MCF 10A (cell line): Measurements from ENCODE around the gene COPS2. TPM values are rescaled to one million over a fixed set of nuclear protein-coding genes. Genes with fewer than 3 reads are reported as not detected.

ENCODE experiments used
- BruUV-seq: library from RNA; stranded (reverse); fragments of 400-500 nt; replicated peaks from 2 replicates; lab custom pipeline; 2021; lab: Mats Ljungman, UMichigan
- CTCF ChIA-PET: fragments of 300-600 bp; sonication (Branson Sonifier 250); formaldehyde crosslinking; extraction: SDS; loops from one replicate; lab custom pipeline; 2021; ENCODE audit warnings: antibody characterized with exemption, inconsistent platforms; lab: Yijun Ruan, JAX
- POLR2A ChIA-PET: fragments of 300-600, 350-650 bp; sonication (Branson Sonifier 250); formaldehyde crosslinking; extraction: SDS; loops from one replicate; lab custom pipeline; 2020; ENCODE audit warnings: antibody characterized with exemption, inconsistent platforms; lab: Yijun Ruan, JAX
- DNase-seq: peaks from one replicate; pipeline ENCODE4 v3.0.0-alpha.2; 2018; ENCODE audit not compliant: unreplicated experiment
- H3K27ac Mint-ChIP-seq: one replicate; pipeline ENCODE4 v1.8.0; 2022; ENCODE audit warnings: mild to moderate bottlenecking, low read depth, mixed read lengths; ENCODE audit not compliant: unreplicated experiment
- H3K27me3 Mint-ChIP-seq: one replicate; pipeline ENCODE4 v1.8.0; 2022; ENCODE audit warnings: mixed read lengths; ENCODE audit not compliant: insufficient read depth, unreplicated experiment
- H3K36me3 Mint-ChIP-seq: one replicate; pipeline ENCODE4 v1.8.0; 2022; ENCODE audit warnings: mild to moderate bottlenecking, moderate library complexity, mixed read lengths; ENCODE audit not compliant: insufficient read depth, unreplicated experiment
- H3K4me1 Mint-ChIP-seq: one replicate; pipeline ENCODE4 v1.8.0; 2022; ENCODE audit warnings: mixed read lengths; ENCODE audit not compliant: insufficient read depth, unreplicated experiment
- H3K4me3 Mint-ChIP-seq: one replicate; pipeline ENCODE4 v1.8.0; 2022; ENCODE audit warnings: mild to moderate bottlenecking, moderate library complexity, mixed read lengths; ENCODE audit not compliant: unreplicated experiment
- H3K9me3 Mint-ChIP-seq: one replicate; pipeline ENCODE4 v1.8.0; 2022; ENCODE audit warnings: mixed read lengths; ENCODE audit not compliant: unreplicated experiment
- intact Hi-C: fragments of 100-400 bp; cut with micrococcal nuclease; formaldehyde crosslinking; loops from 2 replicates; pipeline ENCODE4 v1.14.1; 2022
- total RNA-seq: library from RNA; stranded (reverse); gene quantifications from 2 replicates; pipeline ENCODE4 v1.2.3, GENCODE V29; 2022
- TF ChIP-seq, protein P1 (sequence below): fragments of 200-600 bp; IDR thresholded peaks from one replicate; pipeline ENCODE4 v1.8.0; 2022; ENCODE audit warnings: antibody characterized with exemption, mild to moderate bottlenecking; ENCODE audit not compliant: unreplicated experiment

COPS2 gene
- total RNA-seq, 1 experiment from 2014 or later, result 123 TPM

DNA sequence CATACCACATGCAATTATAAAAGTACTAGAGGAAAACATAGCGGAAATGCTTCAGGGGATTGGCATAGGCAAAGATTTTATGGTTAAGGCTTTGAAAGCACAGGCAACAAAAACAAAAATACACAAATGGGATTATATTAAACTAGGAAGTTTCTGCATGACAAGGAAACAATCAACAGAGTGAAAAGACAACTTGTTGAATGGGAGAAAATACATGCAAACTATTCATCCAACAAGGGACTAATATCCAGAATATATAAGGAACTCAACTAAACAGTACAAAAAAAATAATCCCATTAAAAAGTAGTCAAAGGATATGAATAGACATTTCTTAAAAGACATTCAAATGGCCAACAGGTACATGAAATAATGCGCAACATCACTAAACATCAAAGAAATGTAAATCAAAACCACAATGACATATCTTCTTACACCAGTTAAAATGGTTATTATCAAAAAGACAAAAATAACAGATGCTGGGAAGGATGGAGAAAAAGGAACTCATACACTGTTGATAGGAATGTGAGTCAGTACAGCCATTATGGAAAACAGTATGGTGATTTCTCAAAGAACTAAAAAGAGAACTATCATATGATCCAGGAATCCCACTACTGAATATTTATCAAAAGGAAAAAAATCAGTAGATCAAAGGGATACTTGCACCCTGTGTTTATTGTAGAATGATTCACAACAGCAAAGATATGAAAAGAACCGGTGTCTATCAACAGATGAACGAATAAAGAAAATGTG lies 39.1 kb downstream of the COPS2 start:
- ChIA-PET CTCF (no interaction called here), POLR2A (no interaction called here)
- peaks cover 62% of the 10 kb centered on the region for H3K36me3 Mint-ChIP-seq
- no TSS peak for BruUV-seq
- DNase-seq, result no peak
- no peaks in the 10 kb centered on the region for H3K27me3 Mint-ChIP-seq
- no peak overlapping the region for H3K27ac Mint-ChIP-seq
- H3K4me1 Mint-ChIP-seq, result no peaks in the 10 kb centered on the region
- peaks cover 15% of the 10 kb centered on the region for H3K9me3 Mint-ChIP-seq
- intact Hi-C loops, result no loop called here
- TF ChIP-seq, protein P1, sequence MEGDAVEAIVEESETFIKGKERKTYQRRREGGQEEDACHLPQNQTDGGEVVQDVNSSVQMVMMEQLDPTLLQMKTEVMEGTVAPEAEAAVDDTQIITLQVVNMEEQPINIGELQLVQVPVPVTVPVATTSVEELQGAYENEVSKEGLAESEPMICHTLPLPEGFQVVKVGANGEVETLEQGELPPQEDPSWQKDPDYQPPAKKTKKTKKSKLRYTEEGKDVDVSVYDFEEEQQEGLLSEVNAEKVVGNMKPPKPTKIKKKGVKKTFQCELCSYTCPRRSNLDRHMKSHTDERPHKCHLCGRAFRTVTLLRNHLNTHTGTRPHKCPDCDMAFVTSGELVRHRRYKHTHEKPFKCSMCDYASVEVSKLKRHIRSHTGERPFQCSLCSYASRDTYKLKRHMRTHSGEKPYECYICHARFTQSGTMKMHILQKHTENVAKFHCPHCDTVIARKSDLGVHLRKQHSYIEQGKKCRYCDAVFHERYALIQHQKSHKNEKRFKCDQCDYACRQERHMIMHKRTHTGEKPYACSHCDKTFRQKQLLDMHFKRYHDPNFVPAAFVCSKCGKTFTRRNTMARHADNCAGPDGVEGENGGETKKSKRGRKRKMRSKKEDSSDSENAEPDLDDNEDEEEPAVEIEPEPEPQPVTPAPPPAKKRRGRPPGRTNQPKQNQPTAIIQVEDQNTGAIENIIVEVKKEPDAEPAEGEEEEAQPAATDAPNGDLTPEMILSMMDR, result no peak
- no peak overlapping the region for H3K4me3 Mint-ChIP-seq

DNA sequence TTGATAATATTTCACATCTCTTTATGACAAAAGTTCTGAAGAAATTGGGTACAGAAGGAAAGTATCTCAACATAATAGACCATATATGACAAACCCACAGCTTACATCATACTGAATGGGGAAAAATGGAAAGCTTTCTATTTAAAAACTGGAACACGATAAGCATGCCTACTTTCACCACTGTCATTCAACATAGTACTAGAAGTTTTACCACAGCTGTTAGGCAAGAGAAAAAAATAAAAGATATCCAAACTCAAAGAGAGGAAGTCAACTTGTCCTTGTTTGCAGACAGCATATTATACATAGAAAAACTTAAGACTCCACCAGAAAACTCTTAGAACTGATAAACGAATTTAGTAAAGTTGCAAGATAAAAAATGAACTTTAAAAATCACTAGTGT lies 40.3 kb downstream of the COPS2 start:
- no peak overlapping the region for H3K27ac Mint-ChIP-seq
- H3K4me3 Mint-ChIP-seq, result no peak overlapping the region
- no peaks in the 10 kb centered on the region for H3K27me3 Mint-ChIP-seq
- intact Hi-C loops, result no loop called here
- POLR2A ChIA-PET, result interaction anchor here (0.6 kb wide), 1 partner anchor 22 kb away, joined by 4 read pairs; no protein-coding TSS in a partner anchor
- H3K9me3 Mint-ChIP-seq, result peaks cover 16% of the 10 kb centered on the region
- TF ChIP-seq, protein P1, result no peak
- DNase-seq, result no peak
- no TSS peak for BruUV-seq
- CTCF ChIA-PET, result no interaction called here
- H3K36me3 Mint-ChIP-seq, result peaks cover 61% of the 10 kb centered on the region
- no peaks in the 10 kb centered on the region for H3K4me1 Mint-ChIP-seq

DNA sequence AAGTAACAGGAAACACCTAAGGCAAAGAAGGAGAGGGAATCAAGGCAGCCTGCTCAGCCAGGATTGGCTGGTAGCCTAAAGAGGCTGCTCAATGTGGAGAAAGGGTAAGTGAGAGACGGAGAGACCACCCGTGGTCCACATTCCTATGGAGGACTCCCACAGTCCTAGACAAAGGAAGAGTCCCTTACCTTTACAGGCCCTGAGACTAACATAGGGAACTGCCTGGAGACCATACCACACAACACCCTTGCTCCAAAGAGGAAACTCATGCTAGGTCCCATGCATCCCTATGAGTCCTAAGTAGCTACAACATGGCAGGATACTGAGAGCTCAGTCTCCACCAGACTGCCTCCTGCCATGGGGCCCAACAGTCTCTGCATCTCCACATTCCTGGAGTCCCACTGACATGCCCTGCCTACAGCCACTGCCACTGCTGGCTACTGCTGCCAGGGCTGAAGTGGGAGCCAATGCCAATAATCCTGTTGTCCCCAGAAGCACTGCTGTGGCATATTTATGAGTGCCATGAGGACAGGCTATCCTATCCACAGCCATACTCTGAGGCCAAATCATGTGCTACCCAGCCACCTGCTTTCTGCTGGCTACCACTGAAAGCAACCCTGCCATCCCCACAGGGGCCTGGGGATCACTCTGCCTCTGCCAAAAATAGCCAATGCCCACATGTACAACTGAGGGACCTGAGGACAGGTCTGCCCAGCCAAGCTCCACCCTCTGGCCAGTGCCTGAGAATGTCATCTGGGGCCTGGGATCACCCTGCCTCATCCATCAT lies 45.0 kb downstream of the COPS2 start:
- BruUV-seq, result no TSS peak
- TF ChIP-seq, protein P1, result no peak
- H3K4me1 Mint-ChIP-seq, result no peaks in the 10 kb centered on the region
- ChIA-PET POLR2A (no interaction called here), CTCF (interaction anchor here (0.7 kb wide), 1 partner anchor 237 kb away, joined by 4 read pairs; no protein-coding TSS in a partner anchor)
- H3K9me3 Mint-ChIP-seq, result peaks cover 16% of the 10 kb centered on the region
- H3K27ac Mint-ChIP-seq, result no peak overlapping the region
- H3K27me3 Mint-ChIP-seq, result no peaks in the 10 kb centered on the region
- no peak for DNase-seq
- intact Hi-C loops, result no loop called here
- peaks cover 52% of the 10 kb centered on the region for H3K36me3 Mint-ChIP-seq
- H3K4me3 Mint-ChIP-seq, result no peak overlapping the region

DNA sequence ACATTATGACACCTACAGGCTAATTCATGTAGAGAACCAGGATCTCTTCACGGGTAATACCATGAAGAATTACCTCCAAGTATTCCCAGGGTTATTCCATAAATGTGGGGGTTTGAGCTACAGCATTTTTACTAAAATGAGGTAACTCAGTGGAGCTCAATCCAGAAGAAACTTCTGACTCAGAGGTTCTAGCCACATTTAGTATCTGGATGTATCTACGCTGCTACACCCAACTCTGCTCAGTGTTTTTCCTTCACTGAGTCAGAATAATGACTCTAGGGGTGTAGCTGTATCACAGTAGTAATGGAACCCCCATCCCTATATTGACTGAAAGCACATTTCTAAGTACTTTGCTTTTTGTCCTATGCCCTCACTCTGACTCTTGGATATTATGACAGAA lies 52.4 kb downstream of the COPS2 start:
- Mint-ChIP-seq H3K36me3 (peaks cover 24% of the 10 kb centered on the region), H3K27me3 (no peaks in the 10 kb centered on the region), H3K9me3 (no peaks in the 10 kb centered on the region), H3K4me3 (no peak overlapping the region), H3K27ac (no peak overlapping the region), H3K4me1 (no peaks in the 10 kb centered on the region)
- ChIA-PET CTCF (interaction anchor here (0.6 to 0.7 kb wide), 2 partner anchors 139 to 242 kb away, joined by 3 to 4 read pairs; partner anchors contain the start of gene SHC4), POLR2A (interaction anchor here (1.2 kb wide), 1 partner anchor 52 kb away, joined by 4 read pairs; the partner anchor contains the start of gene COPS2)
- no TSS peak for BruUV-seq
- intact Hi-C loops, result no loop called here
- TF ChIP-seq, protein P1, result no peak
- DNase-seq, result no peak
